ENCODE measurements around the gene MRTFA. TPM values are rescaled to one million over a fixed set of nuclear protein-coding genes. Genes with fewer than 3 reads are reported as not detected.

The MRTFA gene
- total and polyA plus RNA-seq, 2 of the 13 experiments (the other 11 are each of a cell fraction or from before 2014, with no cell fraction given) = 2.4 to 8.2 TPM

DNA sequence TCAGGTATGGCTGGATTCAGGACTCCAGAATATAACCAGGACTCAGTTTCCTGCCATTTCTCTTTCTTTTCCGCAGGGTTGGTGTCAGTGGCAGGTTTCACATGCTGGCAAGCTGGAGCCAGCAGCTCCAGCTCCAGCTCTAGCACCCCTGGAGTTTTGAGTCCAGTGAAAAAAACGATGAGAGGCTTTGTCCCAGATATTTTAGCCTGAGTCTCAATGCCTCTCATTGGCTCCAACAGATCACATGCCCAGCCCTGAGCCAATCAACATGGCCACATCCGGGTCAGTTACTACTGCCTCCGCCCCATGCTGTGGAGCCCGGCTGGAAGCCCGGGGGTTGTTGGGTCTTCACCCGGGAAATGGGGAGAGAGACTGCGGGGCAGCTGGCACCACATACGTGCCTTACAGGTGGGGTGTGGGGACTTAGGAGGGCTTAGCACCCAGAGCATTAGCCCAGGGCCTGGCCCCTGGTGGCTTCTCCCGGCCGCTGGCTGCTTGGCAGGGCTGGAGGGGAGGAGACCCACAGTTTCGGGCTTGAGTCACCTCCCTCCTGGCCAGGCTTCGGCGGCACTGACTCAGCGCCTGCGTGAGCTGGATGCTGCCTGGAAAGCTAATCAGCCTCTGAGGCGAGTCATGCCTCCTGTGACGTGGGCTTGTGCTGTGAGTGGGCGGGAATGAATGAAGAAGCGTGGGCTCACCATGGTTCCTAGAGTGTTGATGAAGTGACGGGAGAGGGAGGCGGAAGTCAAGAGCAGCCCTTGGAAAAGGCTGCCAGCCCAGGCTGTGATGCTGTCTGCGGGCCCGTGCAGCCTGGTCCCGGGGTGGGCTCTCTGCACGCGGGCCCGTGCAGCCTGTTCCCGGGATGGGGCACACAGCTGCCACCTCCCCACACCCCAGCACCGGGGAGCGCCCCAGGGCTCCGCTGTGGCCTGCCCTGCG is 15.3 kb upstream of the MRTFA start (continued):
- TF ChIP-seq, protein P1, sequence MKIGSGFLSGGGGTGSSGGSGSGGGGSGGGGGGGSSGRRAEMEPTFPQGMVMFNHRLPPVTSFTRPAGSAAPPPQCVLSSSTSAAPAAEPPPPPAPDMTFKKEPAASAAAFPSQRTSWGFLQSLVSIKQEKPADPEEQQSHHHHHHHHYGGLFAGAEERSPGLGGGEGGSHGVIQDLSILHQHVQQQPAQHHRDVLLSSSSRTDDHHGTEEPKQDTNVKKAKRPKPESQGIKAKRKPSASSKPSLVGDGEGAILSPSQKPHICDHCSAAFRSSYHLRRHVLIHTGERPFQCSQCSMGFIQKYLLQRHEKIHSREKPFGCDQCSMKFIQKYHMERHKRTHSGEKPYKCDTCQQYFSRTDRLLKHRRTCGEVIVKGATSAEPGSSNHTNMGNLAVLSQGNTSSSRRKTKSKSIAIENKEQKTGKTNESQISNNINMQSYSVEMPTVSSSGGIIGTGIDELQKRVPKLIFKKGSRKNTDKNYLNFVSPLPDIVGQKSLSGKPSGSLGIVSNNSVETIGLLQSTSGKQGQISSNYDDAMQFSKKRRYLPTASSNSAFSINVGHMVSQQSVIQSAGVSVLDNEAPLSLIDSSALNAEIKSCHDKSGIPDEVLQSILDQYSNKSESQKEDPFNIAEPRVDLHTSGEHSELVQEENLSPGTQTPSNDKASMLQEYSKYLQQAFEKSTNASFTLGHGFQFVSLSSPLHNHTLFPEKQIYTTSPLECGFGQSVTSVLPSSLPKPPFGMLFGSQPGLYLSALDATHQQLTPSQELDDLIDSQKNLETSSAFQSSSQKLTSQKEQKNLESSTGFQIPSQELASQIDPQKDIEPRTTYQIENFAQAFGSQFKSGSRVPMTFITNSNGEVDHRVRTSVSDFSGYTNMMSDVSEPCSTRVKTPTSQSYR (CRISPR knock-in tag; IDR thresholded peaks at IDR 0.05; ENCODE audit: borderline replicate concordance) = no peak
- TF ChIP-seq ZFYVE20 (CRISPR knock-in tag; IDR thresholded peaks at IDR 0.05; ENCODE audit: borderline replicate concordance, low read depth) (no peak), ZSCAN31 (CRISPR knock-in tag; IDR thresholded peaks at IDR 0.05; ENCODE audit: low read depth) (no peak), ZNF746 (CRISPR knock-in tag; IDR thresholded peaks at IDR 0.05) (peak; percentile 20; the same call in 1 of the 2 replicates), ZNF652 (CRISPR knock-in tag; IDR thresholded peaks at IDR 0.05; ENCODE audit: borderline replicate concordance, low read depth) (peak; percentile 26; the same call in 1 of the 2 replicates), ZFP90 (CRISPR knock-in tag; IDR thresholded peaks at IDR 0.05; ENCODE audit: borderline replicate concordance) (no peak), NFYB (CRISPR knock-in tag; IDR thresholded peaks at IDR 0.05) (peak; percentile 86), PLRG1 (conservative IDR thresholded peaks at IDR 0.05) (no peak), RBAK (CRISPR knock-in tag; IDR thresholded peaks at IDR 0.05) (no peak), ZNF143 (CRISPR knock-in tag; IDR thresholded peaks at IDR 0.05) (peak; percentile 74; the same call in 1 of the 2 replicates), ZNF557 (CRISPR knock-in tag; IDR thresholded peaks at IDR 0.05) (peak; percentile 35; the same call in 1 of the 2 replicates), ZNF569 (CRISPR knock-in tag; IDR thresholded peaks at IDR 0.05; ENCODE audit: borderline replicate concordance) (no peak), CEBPB (IDR thresholded peaks at IDR 0.05; ENCODE audit: borderline replicate concordance, low read depth, low read length) (no peak), ASH2L (IDR thresholded peaks at IDR 0.05; ENCODE audit: insufficient read length, low read depth, low read length) (peak; percentile 66)
- TF ChIP-seq, protein P2, sequence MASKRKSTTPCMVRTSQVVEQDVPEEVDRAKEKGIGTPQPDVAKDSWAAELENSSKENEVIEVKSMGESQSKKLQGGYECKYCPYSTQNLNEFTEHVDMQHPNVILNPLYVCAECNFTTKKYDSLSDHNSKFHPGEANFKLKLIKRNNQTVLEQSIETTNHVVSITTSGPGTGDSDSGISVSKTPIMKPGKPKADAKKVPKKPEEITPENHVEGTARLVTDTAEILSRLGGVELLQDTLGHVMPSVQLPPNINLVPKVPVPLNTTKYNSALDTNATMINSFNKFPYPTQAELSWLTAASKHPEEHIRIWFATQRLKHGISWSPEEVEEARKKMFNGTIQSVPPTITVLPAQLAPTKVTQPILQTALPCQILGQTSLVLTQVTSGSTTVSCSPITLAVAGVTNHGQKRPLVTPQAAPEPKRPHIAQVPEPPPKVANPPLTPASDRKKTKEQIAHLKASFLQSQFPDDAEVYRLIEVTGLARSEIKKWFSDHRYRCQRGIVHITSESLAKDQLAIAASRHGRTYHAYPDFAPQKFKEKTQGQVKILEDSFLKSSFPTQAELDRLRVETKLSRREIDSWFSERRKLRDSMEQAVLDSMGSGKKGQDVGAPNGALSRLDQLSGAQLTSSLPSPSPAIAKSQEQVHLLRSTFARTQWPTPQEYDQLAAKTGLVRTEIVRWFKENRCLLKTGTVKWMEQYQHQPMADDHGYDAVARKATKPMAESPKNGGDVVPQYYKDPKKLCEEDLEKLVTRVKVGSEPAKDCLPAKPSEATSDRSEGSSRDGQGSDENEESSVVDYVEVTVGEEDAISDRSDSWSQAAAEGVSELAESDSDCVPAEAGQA (IDR thresholded peaks at IDR 0.05; ENCODE audit: low read depth) = 0 out of 2 replicates have a peak, but pooled peaks have one; percentile 14
- TF ChIP-seq, protein P2 (CRISPR knock-in tag; IDR thresholded peaks at IDR 0.05; ENCODE audit: borderline replicate concordance) = no peak
- TF ChIP-seq, protein P3, sequence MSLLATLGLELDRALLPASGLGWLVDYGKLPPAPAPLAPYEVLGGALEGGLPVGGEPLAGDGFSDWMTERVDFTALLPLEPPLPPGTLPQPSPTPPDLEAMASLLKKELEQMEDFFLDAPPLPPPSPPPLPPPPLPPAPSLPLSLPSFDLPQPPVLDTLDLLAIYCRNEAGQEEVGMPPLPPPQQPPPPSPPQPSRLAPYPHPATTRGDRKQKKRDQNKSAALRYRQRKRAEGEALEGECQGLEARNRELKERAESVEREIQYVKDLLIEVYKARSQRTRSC (CRISPR knock-in tag; IDR thresholded peaks at IDR 0.05; ENCODE audit: low read depth) = no peak
- TF ChIP-seq, protein P4, sequence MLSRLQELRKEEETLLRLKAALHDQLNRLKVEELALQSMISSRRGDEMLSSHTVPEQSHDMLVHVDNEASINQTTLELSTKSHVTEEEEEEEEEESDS (CRISPR knock-in tag; IDR thresholded peaks at IDR 0.05; ENCODE audit: borderline replicate concordance) = 0 out of 2 replicates have a peak, but pooled peaks have one; percentile 40

All from HepG2 (cell line).